Lung (tissue), 12 donors: ENCODE measurements around the gene ZNF584. TPM values are rescaled to one million over a fixed set of nuclear protein-coding genes. Genes with fewer than 3 reads are reported as not detected.

Experiments used
- ATAC-seq: fragments of 200-7000 bp; cut with Tn5 transposase; one replicate; pipeline ENCODE4 v1.9.1; 2020; ENCODE audit warnings: moderate number of reproducible peaks; ENCODE audit not compliant: insufficient read depth, low FRiP score
- DNase-seq, 3 donors: peaks; one replicate each; pipeline ENCODE4 v3.0.0-alpha.2; 2013 to 2017
- H3K27ac ChIP-seq, 2 donors: one replicate each; pipeline ENCODE4 v1.5.1; 2013; ENCODE audit warnings: mild to moderate bottlenecking in 2 of 2, moderate library complexity in 2 of 2, control low read depth in 1 of 2, inconsistent platforms in 1 of 2, low read depth in 1 of 2, low read length in 1 of 2
- H3K27me3 ChIP-seq, 3 donors: one replicate each; pipeline ENCODE4 v1.5.1; 2013; ENCODE audit warnings: low read length in 2 of 3; ENCODE audit not compliant: control insufficient read depth in 3 of 3, insufficient read depth in 3 of 3
- H3K36me3 ChIP-seq, 4 donors: one replicate each; pipeline ENCODE4 v1.5.1; 2013; ENCODE audit warnings: low read length in 4 of 4, mild to moderate bottlenecking in 1 of 4, moderate library complexity in 1 of 4; ENCODE audit not compliant: control insufficient read depth in 4 of 4, insufficient read depth in 4 of 4
- H3K4me1 ChIP-seq, 5 donors: one replicate each; pipeline ENCODE4 v1.5.1; 2013; ENCODE audit warnings: low read length in 5 of 5, mild to moderate bottlenecking in 2 of 5, moderate library complexity in 1 of 5; ENCODE audit not compliant: control insufficient read depth in 5 of 5, insufficient read depth in 5 of 5
- H3K4me3 ChIP-seq: one replicate; pipeline ENCODE4 v1.5.1; 2013; ENCODE audit warnings: mild to moderate bottlenecking, control low read depth, moderate library complexity
- H3K9ac ChIP-seq, 2 donors: one replicate each; pipeline ENCODE4 v1.5.1; 2013; ENCODE audit warnings: low read length in 2 of 2, control low read depth in 1 of 2; ENCODE audit not compliant: insufficient read depth in 1 of 2
- H3K9me3 ChIP-seq, 4 donors: one replicate each; pipeline ENCODE4 v1.5.1; 2013; ENCODE audit warnings: low read length in 3 of 4, mild to moderate bottlenecking in 1 of 4, moderate library complexity in 1 of 4; ENCODE audit not compliant: control insufficient read depth in 4 of 4, insufficient read depth in 3 of 4
- CTCF ChIP-seq: IDR thresholded peaks from 2 replicates; pipeline ENCODE4 v1.5.1; 2012; ENCODE audit warnings: mild to moderate bottlenecking; ENCODE audit errors: control extremely low read depth, extremely low read depth
- WGBS, 2 donors: extraction: QIAGEN DNeasy Blood & Tissue Kit; methylation state at CpG; one replicate each; pipeline ENCODE4 v1.1.7; 2013; 5-methylcytosine and 5-hydroxymethylcytosine counted together
- polyA plus RNA-seq, 2 donors: library from polyadenylated mRNA; stranded (reverse); fragments of 200-250 nt; gene quantifications; one replicate each; pipeline ENCODE4 v1.2.1, GENCODE V29; 2013
- total RNA-seq, 2 donors: library from RNA; depleted of rRNA in 1 of 2; stranded (reverse); fragments of >200 nt in 1 of 2; gene quantifications; one replicate each; pipeline ENCODE4 v1.2.1, GENCODE V29; 2014 to 2021
- donor health status: control.
- donor health status: control.
- donor health status: Bipolar disorder and iron deficiency.
- donor health status: healthy.
- donor health status: DM: yes; HTN: yes; CAD: no.

Gene ZNF584
- total and polyA plus RNA-seq, 4 donors: 6.0 to 16.9 (median 13.8) TPM

DNA sequence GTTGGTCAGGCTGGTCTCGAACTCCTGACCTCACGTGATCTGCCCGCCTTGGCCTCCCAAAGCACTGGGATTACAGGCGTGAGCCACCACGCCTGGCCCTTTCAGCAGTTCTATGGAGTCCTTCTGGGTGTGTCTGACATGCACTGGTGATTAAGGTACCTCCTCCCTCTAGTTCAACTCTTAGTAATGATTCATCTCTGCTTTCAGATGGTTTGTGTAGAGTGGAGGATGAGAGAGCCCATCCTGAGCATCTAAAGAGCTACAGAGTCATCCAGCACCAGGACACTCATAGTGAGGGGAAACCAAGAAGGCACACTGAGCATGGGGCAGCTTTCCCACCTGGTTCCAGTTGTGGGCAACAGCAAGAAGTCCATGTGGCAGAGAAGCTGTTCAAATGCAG is 8.2 kb downstream of the ZNF584 start:
- Histone ChIP-seq H3K36me3 (peaks cover 27 to 50% (median 39%) of the 10 kb centered on the region in 4 donors), H3K9ac (no peak overlapping the region)

GRCh38 chr19:58417071-58417470 is 8.6 kb downstream of the ZNF584 start:
- Histone ChIP-seq H3K9ac (no peak overlapping the region), H3K27me3 (no peaks in the 10 kb centered on the region), H3K4me3 (no peak overlapping the region), H3K9me3 (peaks cover 0 to 13% (median 10%) of the 10 kb centered on the region in 4 donors), H3K27ac (no peak overlapping the region), H3K4me1 (no peaks in the 10 kb centered on the region), H3K36me3 (peaks cover 27 to 50% (median 39%) of the 10 kb centered on the region in 4 donors)
- DNase-seq (no peak), ATAC-seq (no peak)
- no peak for TF ChIP-seq CTCF
- 95 to 98% methylated on average over 7 of the region's 7 CpGs for WGBS, 2 donors

More for the DNA sequence above, 8.2 kb downstream of the ZNF584 start:
- H3K9me3 ChIP-seq: peaks cover 0 to 13% (median 10%) of the 10 kb centered on the region in 4 donors
- ATAC-seq (no peak), DNase-seq (no peak)
- H3K4me3 ChIP-seq: no peak overlapping the region
- no peaks in the 10 kb centered on the region for H3K4me1 ChIP-seq
- WGBS, 2 donors: 97 to 98% methylated on average over 5 of the region's 5 CpGs
- H3K27ac ChIP-seq: no peak overlapping the region
- no peak for TF ChIP-seq CTCF
- no peaks in the 10 kb centered on the region for H3K27me3 ChIP-seq

GRCh38 chr19:58428617-58429016 is 20.2 kb downstream of the ZNF584 start:
- WGBS, 2 donors: 76 to 95% methylated on average over 1 of the region's 1 CpG
- Histone ChIP-seq H3K27me3 (no peaks in the 10 kb centered on the region), H3K27ac (no peak overlapping the region), H3K9ac (no peak overlapping the region), H3K4me1 (no peaks in the 10 kb centered on the region), H3K36me3 (peaks cover under 1 to 45% (median 21%) of the 10 kb centered on the region in 4 donors), H3K4me3 (no peak overlapping the region), H3K9me3 (peaks cover 13 to 57% (median 43%) of the 10 kb centered on the region in 4 donors)
- no peak for TF ChIP-seq CTCF
- DNase-seq (no peak), ATAC-seq (no peak)

- no peak for DNase-seq
- TF ChIP-seq CTCF: no peak
- H3K9ac ChIP-seq: no peak overlapping the region
Measured at GRCh38 chr19:58429745-58430144, 21.3 kb downstream of the ZNF584 start.

More at GRCh38 chr19:58429745-58430144, 21.3 kb downstream of the ZNF584 start:
- Histone ChIP-seq H3K4me1 (no peaks in the 10 kb centered on the region), H3K9me3 (peaks cover 24 to 68% (median 52%) of the 10 kb centered on the region in 4 donors), H3K27ac (no peak overlapping the region), H3K36me3 (peaks cover 12 to 57% (median 32%) of the 10 kb centered on the region in 4 donors), H3K27me3 (no peaks in the 10 kb centered on the region), H3K4me3 (no peak overlapping the region)
- ATAC-seq: no peak
